DND-41 (cell line): ENCODE data around the gene ZNF138.

Experiments used
- EZH2 ChIP-seq: IDR thresholded peaks from 3 replicates; pipeline ENCODE4 v1.6.1; 2012; ENCODE audit warnings: borderline replicate concordance, low read depth, mild to moderate bottlenecking, moderate library complexity, low read length, inconsistent platforms; ENCODE audit not compliant: severe bottlenecking
- TF ChIP-seq, protein P1 (sequence below): IDR thresholded peaks from 2 replicates; pipeline ENCODE4 v1.5.1; 2012; ENCODE audit warnings: borderline replicate concordance, low read length, moderate library complexity, mild to moderate bottlenecking; ENCODE audit not compliant: poor library complexity, severe bottlenecking; ENCODE audit errors: extremely low read depth

DNA sequence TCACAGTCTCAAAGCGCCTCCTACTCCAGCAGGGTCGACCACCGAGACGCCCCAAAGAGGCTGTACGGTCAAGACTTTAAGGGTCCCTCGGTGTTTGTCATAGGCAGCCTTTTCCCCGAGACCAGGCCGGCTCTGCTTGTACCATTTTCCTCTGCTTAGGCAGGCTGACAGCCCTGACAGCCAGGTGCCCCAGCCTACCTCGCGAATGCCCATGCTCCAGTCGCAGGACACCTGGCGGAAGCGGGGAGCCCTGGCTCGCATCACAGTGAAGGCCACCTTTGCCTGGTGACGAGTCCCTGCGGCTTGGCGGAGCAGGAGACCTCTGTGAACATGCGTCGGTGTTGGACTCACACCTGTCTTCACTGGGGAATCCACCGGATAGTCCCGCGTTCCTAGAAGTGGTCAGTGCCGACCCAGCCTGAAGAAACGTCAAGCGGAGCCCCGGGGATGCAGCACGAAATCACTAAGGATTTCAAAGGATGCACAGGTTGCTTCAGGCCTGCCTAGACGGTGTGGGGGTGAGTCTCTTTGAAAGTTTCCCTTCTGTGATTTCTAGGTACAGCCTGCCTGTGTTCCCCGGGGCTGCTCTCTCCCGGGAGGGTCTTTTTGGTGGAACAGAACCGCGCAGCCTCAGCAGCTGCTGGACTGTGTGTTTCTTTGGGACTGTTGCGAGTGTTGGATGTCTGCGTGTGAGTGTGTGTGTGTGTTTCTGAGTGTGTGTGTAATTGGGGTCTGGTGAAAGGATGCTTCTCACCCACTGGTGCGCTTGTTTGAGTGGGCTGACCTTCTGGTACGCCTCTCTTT lies 78.3 kb downstream of the ZNF138 start:
- no peak for TF ChIP-seq EZH2
- TF ChIP-seq, protein P1, sequence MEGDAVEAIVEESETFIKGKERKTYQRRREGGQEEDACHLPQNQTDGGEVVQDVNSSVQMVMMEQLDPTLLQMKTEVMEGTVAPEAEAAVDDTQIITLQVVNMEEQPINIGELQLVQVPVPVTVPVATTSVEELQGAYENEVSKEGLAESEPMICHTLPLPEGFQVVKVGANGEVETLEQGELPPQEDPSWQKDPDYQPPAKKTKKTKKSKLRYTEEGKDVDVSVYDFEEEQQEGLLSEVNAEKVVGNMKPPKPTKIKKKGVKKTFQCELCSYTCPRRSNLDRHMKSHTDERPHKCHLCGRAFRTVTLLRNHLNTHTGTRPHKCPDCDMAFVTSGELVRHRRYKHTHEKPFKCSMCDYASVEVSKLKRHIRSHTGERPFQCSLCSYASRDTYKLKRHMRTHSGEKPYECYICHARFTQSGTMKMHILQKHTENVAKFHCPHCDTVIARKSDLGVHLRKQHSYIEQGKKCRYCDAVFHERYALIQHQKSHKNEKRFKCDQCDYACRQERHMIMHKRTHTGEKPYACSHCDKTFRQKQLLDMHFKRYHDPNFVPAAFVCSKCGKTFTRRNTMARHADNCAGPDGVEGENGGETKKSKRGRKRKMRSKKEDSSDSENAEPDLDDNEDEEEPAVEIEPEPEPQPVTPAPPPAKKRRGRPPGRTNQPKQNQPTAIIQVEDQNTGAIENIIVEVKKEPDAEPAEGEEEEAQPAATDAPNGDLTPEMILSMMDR: no peak
